Common myeloid progenitor, CD34-positive (primary cell): ENCODE measurements around the gene TRIM37.

Experiments
- CTCF ChIA-PET: fragments of 350-600 bp; sonication (Branson Sonifier 250); formaldehyde crosslinking; loops from one replicate; lab custom pipeline; 2021; ENCODE audit warnings: antibody characterized with exemption; lab: Charles Lee
- POLR2A ChIA-PET: fragments of 350-600 bp; sonication (Branson Sonifier 250); formaldehyde crosslinking; loops from one replicate; lab custom pipeline; 2021; ENCODE audit warnings: antibody characterized with exemption; lab: Charles Lee
- DNase-seq, 3 donors: peaks; one replicate each; pipeline versions ENCODE4 v3.0.0 to v3.0.0-alpha.2; 2013
- H3K27ac ChIP-seq, 2 experiments: 1 replicate in 1 of 2; 2 replicates in 1 of 2; pipeline ENCODE4 v1.7.0; 2013; ENCODE audit warnings: inconsistent platforms in 2 of 2, low read length in 2 of 2, mild to moderate bottlenecking in 2 of 2, low read depth in 1 of 2, moderate library complexity in 1 of 2; ENCODE audit not compliant: severe bottlenecking in 2 of 2, insufficient read depth in 1 of 2, poor library complexity in 1 of 2
- H3K27me3 ChIP-seq, 5 experiments: replicated peaks in 2 of 5; 1 replicate in 3 of 5; 2 replicates in 2 of 5; pipeline versions ENCODE4 v1.6.1 to v1.7.0; 2013; ENCODE audit warnings: low read length in 4 of 5, mild to moderate bottlenecking in 2 of 5, moderate library complexity in 2 of 5, inconsistent platforms in 1 of 5; ENCODE audit not compliant: insufficient read depth in 5 of 5, control insufficient read depth in 4 of 5
- H3K36me3 ChIP-seq, 4 experiments: 1 replicate in 2 of 4; 2 replicates in 2 of 4; pipeline versions ENCODE4 v1.6.1 to v1.7.0; 2013; ENCODE audit warnings: low read length in 3 of 4, control low read depth in 1 of 4, mild to moderate bottlenecking in 1 of 4; ENCODE audit not compliant: control insufficient read depth in 4 of 4, insufficient read depth in 4 of 4
- H3K4me1 ChIP-seq, 4 experiments: 1 replicate in 3 of 4; 2 replicates in 1 of 4; pipeline versions ENCODE4 v1.6.1 to v1.7.1; 2013; ENCODE audit warnings: low read length in 3 of 4, mild to moderate bottlenecking in 3 of 4, control low read depth in 1 of 4, inconsistent platforms in 1 of 4, moderate library complexity in 1 of 4; ENCODE audit not compliant: control insufficient read depth in 4 of 4, insufficient read depth in 4 of 4; ENCODE audit errors: control extremely low read depth in 1 of 4
- H3K4me3 ChIP-seq, 7 experiments: 1 replicate in 4 of 7; 2 replicates in 3 of 7; pipeline versions ENCODE4 v1.5.1 to v1.7.0; 2013; ENCODE audit warnings: mild to moderate bottlenecking in 7 of 7, low read length in 6 of 7, moderate library complexity in 6 of 7, inconsistent platforms in 2 of 7, low read depth in 2 of 7, control low read depth in 1 of 7; ENCODE audit not compliant: insufficient read depth in 4 of 7, control insufficient read depth in 1 of 7; ENCODE audit errors: extremely low read depth in 1 of 7
- H3K9me3 ChIP-seq, 5 experiments: 1 replicate in 4 of 5; 2 replicates in 1 of 5; pipeline versions ENCODE4 v1.6.1 to v1.7.1; 2013; ENCODE audit warnings: low read length in 4 of 5, mild to moderate bottlenecking in 2 of 5, inconsistent platforms in 1 of 5, low read depth in 1 of 5, moderate library complexity in 1 of 5; ENCODE audit not compliant: control insufficient read depth in 4 of 5, insufficient read depth in 2 of 5; ENCODE audit errors: control extremely low read depth in 1 of 5
- WGBS: methylation state at CpG from one replicate; pipeline ENCODE4 v1.1.5; 2013; ENCODE audit not compliant: insufficient coverage; 5-methylcytosine and 5-hydroxymethylcytosine counted together

TRIM37 gene

DNA sequence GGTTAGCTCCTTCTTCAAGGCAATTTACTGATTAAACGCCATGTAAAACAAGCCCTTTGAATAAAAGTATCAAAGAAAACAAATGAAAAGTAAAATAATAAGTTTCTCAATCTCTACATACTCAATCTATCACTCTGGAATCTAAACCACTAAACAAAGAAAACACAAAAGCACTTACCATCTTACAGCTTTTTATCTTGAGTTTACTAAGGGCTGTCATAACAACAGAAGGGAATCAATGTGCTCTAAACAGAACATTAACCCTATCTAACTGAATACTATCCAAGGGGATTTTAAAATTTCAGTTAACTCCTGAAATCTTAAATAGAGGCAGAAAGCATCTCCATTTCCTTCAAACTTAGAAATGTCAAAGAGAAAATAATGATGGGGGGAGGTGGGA is 44.9 kb upstream of the TRIM37 start:
- H3K9me3 ChIP-seq: no peaks in the 10 kb centered on the region
- ChIA-PET POLR2A (no interaction called here), CTCF (no interaction called here)

DNA sequence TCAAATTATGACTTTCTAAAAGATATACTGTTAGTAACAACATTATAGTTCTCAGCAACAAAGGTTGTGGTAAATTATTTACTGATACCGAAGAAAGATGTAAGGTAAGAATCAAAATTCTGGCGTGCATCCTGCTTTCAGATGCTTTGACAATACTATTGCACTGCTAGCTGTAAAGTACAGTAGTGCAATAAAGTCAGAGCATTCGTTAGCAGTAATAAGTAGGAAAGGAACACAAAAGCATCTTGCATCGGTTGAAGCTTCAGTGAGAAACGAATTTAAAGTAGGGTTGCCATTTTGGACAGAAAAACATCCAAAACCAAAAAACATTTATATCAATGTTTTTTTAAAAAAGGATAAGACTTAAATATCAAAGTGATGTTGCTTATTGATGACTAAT is 44.3 kb upstream of the TRIM37 start:
- H3K4me3 ChIP-seq: no peak overlapping the region
- peaks cover 2 to 33% (median 19%) of the 10 kb centered on the region in 4 experiments for H3K4me1 ChIP-seq
- no peaks in the 10 kb centered on the region for H3K9me3 ChIP-seq
- peak in 1 of 3 donors; percentile 6 for DNase-seq
- H3K36me3 ChIP-seq: no peaks in the 10 kb centered on the region
- H3K27ac ChIP-seq: peak overlapping the region in 1 of 2 experiments; percentile 27
- WGBS: 96% methylated on average over 3 of the region's 5 CpGs
- POLR2A ChIA-PET: no interaction called here
- CTCF ChIA-PET: no interaction called here
- no peaks in the 10 kb centered on the region for H3K27me3 ChIP-seq

More for the DNA sequence above, 44.9 kb upstream of the TRIM37 start:
- Histone ChIP-seq H3K27ac (peak overlapping the region in 1 of 2 experiments; percentile 16), H3K4me1 (peaks cover 6 to 38% (median 25%) of the 10 kb centered on the region in 4 experiments), H3K36me3 (no peaks in the 10 kb centered on the region), H3K4me3 (no peak overlapping the region), H3K27me3 (no peaks in the 10 kb centered on the region)
- WGBS: no CpG with 5 or more reads among the region's 1 CpG
- DNase-seq: no peak

DNA sequence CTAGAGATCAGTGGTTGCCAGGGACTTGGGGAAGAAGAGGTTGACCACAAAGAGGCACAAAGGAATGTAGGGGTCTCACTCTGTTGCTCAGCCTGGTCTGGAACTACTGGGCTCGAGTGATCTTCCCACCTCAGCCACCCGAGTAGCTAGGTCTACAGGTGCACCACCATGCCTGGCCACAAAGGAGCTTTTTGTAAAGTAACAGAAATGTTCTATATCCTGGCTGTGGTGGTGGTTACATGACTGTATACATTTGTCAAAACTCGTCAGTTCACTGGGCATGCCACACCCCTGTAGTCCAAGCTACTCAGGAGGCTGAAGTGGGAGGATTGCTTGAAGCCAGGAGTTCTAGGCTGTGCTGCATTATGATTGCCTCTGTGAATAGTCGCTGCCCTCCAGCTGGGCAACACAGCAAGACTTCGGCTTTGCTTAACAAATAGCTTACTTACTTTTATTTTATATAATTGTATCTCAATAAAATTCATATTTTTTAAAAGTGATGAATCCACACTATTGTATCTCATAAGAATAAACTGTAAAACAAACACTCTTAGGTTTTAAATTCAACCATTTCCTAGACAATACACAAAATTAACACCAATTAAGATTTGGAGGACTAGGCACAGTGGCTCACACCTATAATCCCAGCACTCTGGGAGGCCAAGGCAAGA is 43.3 kb upstream of the TRIM37 start:
- peak in 2 of 3 donors; percentile 17 to 19 for DNase-seq
- WGBS: 83% methylated on average over 3 of the region's 5 CpGs
- POLR2A ChIA-PET: no interaction called here
- Histone ChIP-seq H3K4me3 (no peak overlapping the region), H3K36me3 (peaks cover 0 to 5% (median 1%) of the 10 kb centered on the region in 4 experiments), H3K9me3 (no peaks in the 10 kb centered on the region), H3K27me3 (no peaks in the 10 kb centered on the region), H3K27ac (no peak overlapping the region), H3K4me1 (peaks cover 0 to 32% (median 15%) of the 10 kb centered on the region in 4 experiments)
- CTCF ChIA-PET: interaction anchor here (2.1 kb wide), 1 partner anchor 14 kb away, joined by 7 read pairs; no protein-coding TSS in a partner anchor

DNA sequence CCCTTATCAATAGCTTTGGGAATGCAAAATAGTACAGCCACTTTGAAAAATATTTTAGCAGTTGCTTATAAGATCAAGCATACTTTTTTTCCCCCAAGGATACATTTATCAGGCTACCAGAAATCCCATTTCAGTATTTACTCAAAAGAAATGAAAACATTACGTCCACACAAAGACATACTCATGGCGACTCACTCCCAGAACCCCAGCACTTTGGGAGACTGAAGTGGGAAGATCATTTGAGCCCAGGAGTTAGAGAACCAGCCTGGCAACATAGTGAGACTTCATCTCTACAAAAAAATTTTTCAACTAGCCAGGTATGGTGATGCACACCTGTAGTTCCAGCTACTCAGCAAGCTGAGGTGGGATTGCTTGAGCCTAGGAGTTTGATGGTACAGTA is 42.4 kb upstream of the TRIM37 start:
- DNase-seq: no peak
- Histone ChIP-seq H3K4me3 (no peak overlapping the region), H3K27ac (no peak overlapping the region), H3K27me3 (no peaks in the 10 kb centered on the region), H3K4me1 (peaks cover 0 to 27% (median 13%) of the 10 kb centered on the region in 4 experiments), H3K36me3 (peaks cover 0 to 5% (median 2%) of the 10 kb centered on the region in 4 experiments), H3K9me3 (no peaks in the 10 kb centered on the region)
- 100% methylated on average over 2 of the region's 2 CpGs for WGBS
- ChIA-PET CTCF (interaction anchor here (2.1 kb wide), 1 partner anchor 15 kb away, joined by 7 read pairs; no protein-coding TSS in a partner anchor), POLR2A (no interaction called here)

DNA sequence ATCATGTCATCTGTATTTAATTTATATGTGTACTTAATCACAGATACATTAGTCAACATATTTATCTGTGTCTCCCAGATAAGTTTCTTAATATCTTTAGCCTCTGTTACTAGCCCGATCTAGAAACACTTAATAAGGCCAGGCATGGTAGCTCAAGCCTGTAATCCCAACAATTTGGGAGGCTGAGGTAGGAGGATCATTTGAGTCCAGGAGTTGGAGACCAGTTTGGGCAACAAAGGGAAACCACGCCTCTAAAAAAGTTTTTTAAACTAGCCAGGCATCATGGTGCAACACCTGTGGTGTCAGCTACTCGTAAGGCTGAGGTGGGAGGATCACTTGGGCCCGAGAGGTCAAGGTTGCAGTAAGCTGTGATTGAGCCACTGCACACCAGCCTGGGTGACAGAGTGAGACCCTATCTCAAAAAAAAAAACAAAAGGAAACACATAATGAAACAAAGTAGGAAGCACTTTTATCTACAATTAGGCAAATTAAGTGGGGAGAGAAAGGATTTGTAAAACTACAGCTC is 39.0 kb upstream of the TRIM37 start:
- Histone ChIP-seq H3K9me3 (no peaks in the 10 kb centered on the region), H3K36me3 (peaks cover 0 to 6% (median 3%) of the 10 kb centered on the region in 4 experiments), H3K27me3 (no peaks in the 10 kb centered on the region), H3K4me1 (peaks cover 0 to 6% (median 2%) of the 10 kb centered on the region in 4 experiments), H3K4me3 (no peak overlapping the region), H3K27ac (no peak overlapping the region)
- no peak for DNase-seq
- POLR2A ChIA-PET: interaction anchor here (1.0 kb wide), 1 partner anchor 28 kb away, joined by 4 read pairs; no protein-coding TSS in a partner anchor
- CTCF ChIA-PET: interaction anchor here (1.6 kb wide), 1 partner anchor 16 kb away, joined by 6 read pairs; no protein-coding TSS in a partner anchor
- 100% methylated on average over 1 of the region's 4 CpGs for WGBS

DNA sequence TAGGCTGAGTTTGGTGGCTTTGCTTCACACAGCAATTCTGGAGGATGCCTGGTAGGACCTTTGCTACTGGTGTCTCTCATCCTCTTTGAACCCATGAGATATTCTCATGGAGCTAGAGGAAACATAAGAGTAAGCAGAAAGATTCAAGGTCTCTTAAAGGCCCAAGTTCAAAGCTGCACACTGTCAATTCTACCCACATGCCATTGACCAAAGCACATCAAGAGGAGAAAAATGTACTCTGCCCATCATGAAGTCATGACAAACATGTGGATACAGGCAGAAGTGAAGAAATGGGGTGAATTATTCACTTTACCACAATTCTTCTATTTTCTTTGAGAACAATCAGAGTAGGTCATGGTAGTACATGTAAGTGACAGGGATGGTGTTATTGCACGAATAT is 35.2 kb upstream of the TRIM37 start:
- no peak overlapping the region for H3K27ac ChIP-seq

DNA sequence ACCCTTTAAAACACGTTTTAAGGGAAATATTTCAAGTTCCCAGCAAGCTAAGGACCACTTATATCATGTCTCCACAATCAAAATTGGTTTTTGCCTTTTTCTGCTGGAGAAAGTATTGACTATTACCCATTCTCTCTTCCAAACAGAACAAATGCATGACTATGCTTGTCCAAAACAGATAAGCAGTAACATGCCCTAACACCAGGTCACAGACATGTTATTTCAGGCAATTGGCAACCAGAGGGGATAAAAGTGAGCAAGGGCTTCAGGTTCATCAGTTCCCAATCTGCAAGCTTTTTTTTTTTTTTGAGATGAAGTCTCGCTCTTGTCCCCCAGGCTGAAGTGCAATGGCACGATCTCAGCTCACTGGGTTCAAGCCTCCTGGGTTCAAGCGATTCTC is 33.3 kb upstream of the TRIM37 start:
- POLR2A ChIA-PET: no interaction called here
- CTCF ChIA-PET: no interaction called here
- no peaks in the 10 kb centered on the region for H3K27me3 ChIP-seq
- peaks cover 0 to 6% (median 0%) of the 10 kb centered on the region in 4 experiments for H3K36me3 ChIP-seq
- H3K9me3 ChIP-seq: no peaks in the 10 kb centered on the region
- no peaks in the 10 kb centered on the region for H3K4me1 ChIP-seq
- 100% methylated on average over 1 of the region's 4 CpGs for whole genome bisulfite sequencing
- no peak overlapping the region for H3K27ac ChIP-seq
- DNase-seq: no peak
- no peak overlapping the region for H3K4me3 ChIP-seq

More for the DNA sequence above, 35.2 kb upstream of the TRIM37 start:
- WGBS: no CpG with 5 or more reads among the region's 1 CpG
- Histone ChIP-seq H3K27me3 (no peaks in the 10 kb centered on the region), H3K36me3 (peaks cover 0 to 6% (median 3%) of the 10 kb centered on the region in 4 experiments), H3K4me1 (no peaks in the 10 kb centered on the region), H3K4me3 (no peak overlapping the region), H3K9me3 (no peaks in the 10 kb centered on the region)
- no peak for DNase-seq
- POLR2A ChIA-PET: no interaction called here
- CTCF ChIA-PET: no interaction called here
